Epithelial cell of proximal tubule (primary cell): ENCODE measurements around the gene EMD. TPM values are rescaled to one million over a fixed set of nuclear protein-coding genes. Genes with fewer than 3 reads are reported as not detected.

ENCODE experiments used
- DNase-seq: peaks from one replicate; pipeline ENCODE4 v3.0.0-alpha.2; 2011; ENCODE audit warnings: low read depth
- H3K4me3 ChIP-seq: 2 replicates; pipeline ENCODE4 v1.5.1; 2011; ENCODE audit warnings: low read depth, mild to moderate bottlenecking, low read length
- total RNA-seq: library from RNA; depleted of rRNA; stranded (reverse); fragments of >200 nt; gene quantifications from 2 replicates; pipeline ENCODE4 v1.2.3, GENCODE V29; 2015
- TF ChIP-seq, protein P1 (sequence below): conservative IDR thresholded peaks from 2 replicates; pipeline ENCODE4 v1.5.1; 2012; ENCODE audit warnings: low read depth, mild to moderate bottlenecking, low read length

Gene EMD
- total RNA-seq, 1 donor from 2014 or later: 50.7 TPM

DNA sequence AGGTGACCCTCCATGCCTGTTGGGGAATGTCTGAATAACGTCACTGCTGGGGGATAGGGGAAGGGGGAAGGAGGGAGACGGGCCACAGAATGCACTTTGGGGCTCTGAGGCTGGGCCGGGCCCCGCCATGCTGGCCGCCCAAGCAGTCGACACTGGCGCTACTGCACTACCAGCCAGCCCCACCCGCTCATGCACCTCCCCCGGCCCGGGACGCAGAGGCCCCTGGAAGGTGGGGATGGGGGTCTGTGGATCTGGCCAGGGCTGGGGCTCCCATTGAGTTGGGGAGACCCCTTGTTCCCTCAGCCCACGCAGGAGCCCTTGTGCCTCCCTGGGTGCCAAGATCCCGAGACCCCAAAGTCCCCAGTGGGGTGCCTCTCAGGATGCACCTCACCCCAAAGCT, 22.5 kb upstream of the EMD start:
- no peak for DNase-seq
- no peak overlapping the region for H3K4me3 ChIP-seq
- TF ChIP-seq, protein P1, sequence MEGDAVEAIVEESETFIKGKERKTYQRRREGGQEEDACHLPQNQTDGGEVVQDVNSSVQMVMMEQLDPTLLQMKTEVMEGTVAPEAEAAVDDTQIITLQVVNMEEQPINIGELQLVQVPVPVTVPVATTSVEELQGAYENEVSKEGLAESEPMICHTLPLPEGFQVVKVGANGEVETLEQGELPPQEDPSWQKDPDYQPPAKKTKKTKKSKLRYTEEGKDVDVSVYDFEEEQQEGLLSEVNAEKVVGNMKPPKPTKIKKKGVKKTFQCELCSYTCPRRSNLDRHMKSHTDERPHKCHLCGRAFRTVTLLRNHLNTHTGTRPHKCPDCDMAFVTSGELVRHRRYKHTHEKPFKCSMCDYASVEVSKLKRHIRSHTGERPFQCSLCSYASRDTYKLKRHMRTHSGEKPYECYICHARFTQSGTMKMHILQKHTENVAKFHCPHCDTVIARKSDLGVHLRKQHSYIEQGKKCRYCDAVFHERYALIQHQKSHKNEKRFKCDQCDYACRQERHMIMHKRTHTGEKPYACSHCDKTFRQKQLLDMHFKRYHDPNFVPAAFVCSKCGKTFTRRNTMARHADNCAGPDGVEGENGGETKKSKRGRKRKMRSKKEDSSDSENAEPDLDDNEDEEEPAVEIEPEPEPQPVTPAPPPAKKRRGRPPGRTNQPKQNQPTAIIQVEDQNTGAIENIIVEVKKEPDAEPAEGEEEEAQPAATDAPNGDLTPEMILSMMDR: no peak

DNA sequence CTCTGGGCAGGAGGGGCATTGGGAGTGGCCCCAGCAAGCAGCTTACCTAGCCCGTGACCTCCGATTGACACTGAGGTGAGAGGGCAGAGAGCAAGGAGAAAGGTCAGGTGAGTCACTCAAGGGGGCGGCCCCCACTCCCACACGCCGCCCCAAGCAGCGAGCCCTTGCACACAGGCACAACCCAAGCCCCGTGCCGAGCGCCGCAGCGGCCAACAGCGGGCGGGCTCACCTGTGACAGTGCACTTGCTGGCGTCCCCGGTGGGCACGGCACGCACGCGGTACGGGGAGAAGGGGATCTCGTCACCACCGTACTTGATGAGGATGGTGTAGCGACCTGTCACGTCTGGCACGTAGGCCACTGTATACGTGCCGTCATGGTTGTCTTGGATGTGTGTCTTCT, 21.9 kb upstream of the EMD start:
- H3K4me3 ChIP-seq: no peak overlapping the region
- no peak for DNase-seq
- TF ChIP-seq, protein P1: no peak

DNA sequence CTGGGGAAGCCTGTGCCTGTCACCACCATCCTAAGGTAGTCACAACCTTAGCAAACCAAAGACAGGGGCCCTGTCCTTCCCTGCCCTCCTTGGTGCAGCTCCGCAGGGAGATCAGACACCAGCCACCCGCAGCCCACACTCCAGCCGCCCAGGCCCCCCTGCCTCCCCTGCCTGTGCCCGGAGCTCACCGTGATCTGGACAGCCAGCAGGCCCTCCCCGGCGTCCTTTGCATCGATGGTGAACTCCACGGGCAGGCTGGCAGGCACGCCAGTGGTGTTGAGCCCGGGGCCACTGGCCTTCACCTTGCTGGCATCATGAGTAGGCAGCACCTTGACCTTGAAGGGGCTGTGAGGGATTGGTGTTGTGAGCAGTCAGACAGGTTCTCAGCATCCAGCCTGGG, 21.1 kb upstream of the EMD start:
- TF ChIP-seq, protein P1: no peak
- H3K4me3 ChIP-seq: no peak overlapping the region
- DNase-seq: no peak

DNA sequence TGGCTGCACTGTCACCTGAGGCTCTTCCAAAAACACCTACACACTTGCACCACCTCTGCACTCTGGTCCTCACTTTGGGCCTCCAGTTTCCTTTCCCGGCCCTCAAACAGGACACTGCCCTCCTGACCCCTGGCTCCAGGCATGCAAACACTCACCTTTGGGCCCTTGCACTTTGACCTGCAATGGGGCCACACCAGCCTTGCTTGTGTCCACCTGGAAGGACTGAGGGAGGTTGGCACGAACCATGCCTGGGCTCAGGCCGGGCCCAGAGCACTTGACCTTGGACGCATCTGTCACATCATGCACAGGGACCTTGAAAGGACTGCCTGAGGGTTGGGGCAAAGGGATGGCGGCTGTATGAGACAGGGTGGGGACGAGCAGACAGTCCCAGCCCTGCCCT, 20.3 kb upstream of the EMD start:
- TF ChIP-seq, protein P1: no peak
- no peak overlapping the region for H3K4me3 ChIP-seq
- DNase-seq: no peak

DNA sequence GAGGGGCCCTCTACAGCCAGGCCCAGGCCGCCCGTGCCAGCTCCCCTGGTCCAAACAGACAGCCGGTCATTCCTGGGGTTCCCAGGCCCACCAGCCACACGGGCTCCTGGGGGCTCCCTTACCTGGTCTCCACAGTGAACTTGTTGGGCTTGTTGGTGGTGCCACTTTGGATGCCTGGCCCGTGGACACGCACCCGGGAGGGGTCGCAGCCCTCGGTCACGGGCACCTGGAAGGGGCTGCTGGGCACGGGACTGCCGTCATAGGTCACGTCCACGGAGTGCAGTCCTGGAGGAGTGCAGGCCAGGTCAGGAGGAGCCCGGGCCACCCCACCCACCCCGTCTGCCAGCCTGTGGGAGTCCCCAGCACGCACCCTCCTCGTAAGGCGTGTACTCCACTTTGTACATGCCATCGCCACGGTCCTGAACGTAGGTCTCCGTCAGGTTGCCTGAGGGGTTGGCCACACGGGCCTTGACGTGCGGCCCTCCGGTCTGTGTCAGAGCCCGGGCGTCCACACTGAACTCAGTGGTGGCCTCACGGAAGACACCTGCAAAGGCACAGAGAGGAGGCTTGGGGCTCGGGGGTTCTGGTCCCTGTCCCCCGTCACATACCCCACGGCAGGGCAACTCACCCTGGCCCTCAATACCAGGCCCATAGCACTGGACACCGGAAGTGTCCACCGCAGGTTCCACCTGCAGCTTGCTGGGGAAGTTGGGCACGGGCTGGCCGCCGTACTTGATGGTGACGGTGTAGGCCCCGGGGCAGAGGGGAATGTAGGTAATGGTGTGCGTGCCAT, 19.5 kb upstream of the EMD start:
- no peak for DNase-seq
- H3K4me3 ChIP-seq: no peak overlapping the region
- TF ChIP-seq, protein P1: no peak

DNA sequence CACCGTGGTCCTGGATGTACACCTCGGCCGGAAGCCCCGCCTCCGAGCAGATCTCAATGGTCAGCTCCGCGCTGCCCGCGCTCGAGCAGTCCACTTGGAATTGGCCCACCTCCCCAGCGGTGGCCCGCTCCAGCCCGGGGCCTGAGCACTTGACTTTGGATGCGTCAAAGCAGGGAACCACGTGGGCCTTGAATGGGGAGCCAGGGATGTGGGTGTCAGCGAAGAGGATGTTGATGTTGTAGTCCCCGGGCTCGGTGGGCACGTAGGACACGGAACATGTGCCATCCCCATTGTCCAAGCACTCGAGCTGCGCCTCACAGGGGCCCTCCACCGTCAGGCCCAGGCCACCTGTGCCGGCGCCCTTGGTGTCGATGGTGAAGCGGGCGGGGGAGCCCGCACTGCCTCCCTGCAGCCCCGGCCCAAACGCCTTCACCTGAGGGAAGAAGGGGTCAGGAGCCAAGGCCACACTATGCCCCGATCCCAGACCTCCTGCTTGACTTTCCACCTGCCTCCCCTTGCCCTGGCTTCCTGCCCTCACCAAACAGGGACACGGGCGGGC, 18.9 kb upstream of the EMD start:
- no peak for DNase-seq
- no peak overlapping the region for H3K4me3 ChIP-seq
- TF ChIP-seq, protein P1: no peak

DNA sequence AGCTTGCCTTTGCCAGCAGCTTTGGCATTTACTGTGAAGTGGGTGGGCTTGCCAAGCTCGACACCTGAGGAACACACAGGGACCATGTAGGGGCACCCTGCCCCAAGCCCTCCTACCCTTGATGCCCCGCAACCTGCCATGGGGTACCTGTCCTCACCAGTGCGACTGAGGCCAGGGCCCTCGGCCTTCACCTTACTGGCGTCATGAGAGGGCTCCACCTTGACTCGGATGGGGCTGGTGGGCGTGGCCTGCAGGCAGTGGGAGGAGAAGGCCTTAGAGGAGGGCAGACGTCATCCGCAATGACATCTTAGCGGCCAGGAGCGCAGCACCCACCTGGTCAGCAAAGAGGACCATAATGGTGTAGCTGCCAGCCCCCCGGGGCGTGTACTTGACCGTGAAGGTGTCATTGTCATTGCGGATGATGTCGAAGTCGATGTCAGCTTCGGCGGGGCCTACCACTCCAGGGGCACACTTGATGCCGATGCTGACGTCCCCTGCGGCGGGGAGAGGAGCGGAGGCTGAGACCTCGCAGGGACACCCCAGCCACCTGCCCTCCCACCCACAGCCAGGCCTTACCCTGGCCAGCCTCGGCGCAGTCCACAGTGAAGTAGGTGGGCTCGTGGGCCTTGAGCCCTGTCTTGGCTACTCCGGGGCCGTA, 16.9 kb upstream of the EMD start:
- no peak for DNase-seq
- TF ChIP-seq, protein P1: no peak
- H3K4me3 ChIP-seq: no peak overlapping the region
